HG02973 (cell line): ENCODE data around the gene AIG1.
"Not testable (repeated sequence)": the region's sequence is repeated elsewhere in the genome, so short reads cannot be mapped to it uniquely, and the experiment has no call there.

ENCODE experiments used
- ATAC-seq: cut with Tn5 transposase; IDR thresholded peaks from one replicate; pipeline ENCODE4 v1.9.1; 2021; ENCODE audit warnings: moderate library complexity; ENCODE audit not compliant: unreplicated experiment

The AIG1 gene

DNA sequence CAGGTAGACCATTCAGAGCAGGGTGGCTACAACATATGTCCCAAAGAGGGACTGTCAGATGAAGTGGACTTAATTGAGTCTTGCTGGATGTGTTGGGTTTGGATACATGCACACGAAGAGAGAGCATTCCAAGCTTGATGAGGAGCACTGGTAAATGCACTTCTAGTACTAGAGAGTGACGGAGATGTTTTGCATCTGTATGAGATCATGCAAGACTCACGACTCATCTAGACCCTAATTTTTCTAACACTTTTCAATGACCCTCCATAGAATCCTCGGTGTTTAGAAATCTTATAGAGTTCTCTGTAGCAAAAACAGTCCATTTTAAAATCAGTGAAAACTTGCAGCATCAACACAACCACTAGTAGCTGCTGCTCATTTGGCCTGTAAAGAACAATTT is 4.8 kb upstream of the AIG1 start:
- no peak for ATAC-seq

DNA sequence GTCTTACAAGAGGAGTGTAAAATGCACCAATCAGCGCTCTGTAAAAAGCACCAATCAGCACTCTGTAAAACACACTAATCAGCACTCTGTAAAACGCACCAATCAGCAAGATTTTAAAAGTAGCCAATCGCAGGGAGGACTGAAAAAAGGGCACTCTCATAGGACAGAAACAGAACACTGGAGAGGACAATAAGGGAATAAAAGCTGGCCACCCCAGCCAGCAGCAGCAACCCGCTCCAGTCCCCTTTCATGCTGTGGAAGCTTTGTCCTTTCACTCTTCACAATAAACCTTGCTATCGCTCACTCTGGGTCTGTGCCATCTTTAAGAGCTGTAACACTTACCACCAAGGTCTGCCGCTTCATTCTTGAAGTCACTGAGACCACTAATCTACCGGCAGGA is 1.7 kb upstream of the AIG1 start:
- no peak for ATAC-seq

DNA sequence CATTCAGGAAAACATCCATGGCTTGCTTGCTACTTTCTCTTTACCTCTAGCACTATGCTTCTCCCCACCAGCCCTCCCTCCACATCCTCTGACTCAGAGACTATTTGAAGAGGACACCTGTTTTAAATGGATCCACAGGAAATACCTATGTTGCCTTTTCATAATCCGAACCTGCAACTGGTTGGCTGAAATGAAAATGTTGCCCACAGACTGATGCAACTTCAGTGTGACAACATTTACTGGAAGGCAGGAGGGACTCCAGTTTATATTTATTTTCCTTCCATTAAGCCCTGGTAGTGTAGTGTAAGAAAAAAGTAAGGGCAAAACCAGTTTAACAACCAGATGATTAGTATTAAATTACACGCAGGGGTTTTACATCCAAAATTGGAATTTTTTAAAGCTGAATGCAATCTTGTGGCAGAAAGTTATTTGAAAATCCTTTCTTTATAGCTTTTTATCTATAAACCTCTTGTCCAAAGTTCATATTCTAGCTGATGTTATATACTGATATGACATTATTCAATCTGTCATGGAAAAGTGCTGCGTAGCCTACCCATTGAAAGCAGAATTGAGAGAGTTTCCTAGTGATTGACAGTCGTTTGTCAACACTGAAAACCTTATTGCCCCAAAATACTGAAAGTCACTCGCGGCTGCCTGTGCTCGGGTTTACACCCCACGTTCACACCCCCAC is 881 bp upstream of the AIG1 start:
- ATAC-seq, result no peak

DNA sequence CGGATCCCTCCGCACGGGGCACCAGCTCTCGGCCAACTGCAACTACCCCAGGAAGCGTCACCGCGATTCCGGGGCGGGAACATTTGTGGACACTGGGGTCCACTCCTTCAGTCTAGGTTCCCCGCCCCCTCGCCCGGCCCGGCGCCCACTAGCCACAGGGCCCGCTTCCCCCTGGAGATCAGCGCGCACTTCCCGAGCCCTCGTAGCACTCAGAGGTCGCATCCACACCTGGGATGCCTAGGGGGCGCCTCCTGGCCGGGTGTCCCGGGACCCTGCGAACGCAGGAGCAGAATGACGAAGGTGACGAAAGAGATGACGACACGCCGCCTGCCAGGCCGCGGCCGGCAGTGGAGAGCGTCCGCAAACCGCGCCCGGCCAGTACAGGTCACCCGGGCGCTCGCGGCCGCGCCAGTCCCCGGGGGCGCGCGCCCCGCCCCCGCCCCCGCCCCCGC is 309 bp upstream of the AIG1 start:
- peak; percentile 68 for ATAC-seq

DNA sequence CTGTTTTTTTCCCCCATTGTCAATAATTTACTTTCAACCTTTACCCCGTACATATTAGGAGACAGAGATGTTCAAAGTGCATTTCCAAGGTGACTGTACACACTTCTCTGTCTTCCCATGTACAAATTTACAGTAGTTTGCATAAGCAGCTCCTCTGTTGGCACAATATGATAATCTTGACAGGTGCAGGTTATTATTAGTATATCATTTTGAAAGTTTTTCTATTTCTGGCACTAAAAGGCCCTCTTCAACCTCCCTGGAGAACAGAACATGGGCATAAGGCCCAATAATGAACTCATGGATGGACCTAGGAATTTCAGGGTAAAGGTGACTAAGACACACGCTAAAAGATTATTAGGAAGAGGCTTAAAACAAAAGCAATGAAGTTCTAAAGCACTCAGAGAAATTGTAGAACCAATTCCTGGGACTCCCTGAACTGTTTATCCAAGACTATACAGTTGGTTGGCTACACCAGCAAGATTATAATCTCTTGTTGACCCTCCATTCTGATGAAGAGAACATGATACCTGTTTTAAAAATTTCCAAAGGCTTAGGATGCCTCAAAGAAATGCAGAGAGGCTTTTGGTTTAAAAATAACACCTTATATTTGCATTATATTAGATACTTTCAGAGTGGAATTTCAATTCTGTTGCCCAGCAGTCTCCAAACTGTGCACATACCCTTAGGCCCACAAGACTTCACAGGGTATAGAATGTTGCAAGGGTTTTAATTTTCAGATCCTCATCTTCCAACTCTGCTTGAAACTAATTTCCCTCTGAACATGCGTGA is 1.1 kb downstream of the AIG1 start:
- ATAC-seq, result peak; percentile 1

DNA sequence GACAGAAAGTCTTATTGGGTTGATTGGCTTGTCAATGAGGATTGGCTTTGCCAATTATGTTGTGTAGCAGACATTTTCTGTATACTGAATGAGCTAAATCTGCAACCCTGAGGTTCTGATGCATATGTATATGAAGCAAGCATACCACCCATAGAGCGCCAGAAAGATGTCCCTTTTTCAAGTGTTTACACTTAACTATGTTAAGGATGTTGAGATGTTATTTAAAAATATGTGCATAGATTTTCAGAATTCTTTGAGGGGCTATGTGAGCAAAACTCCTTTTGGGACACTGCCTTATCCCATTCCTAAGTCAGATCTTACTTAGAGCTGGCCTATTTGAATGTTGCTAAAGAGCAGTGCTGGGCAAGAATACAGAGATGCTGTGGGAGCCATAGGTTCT is 1.9 kb downstream of the AIG1 start:
- ATAC-seq, result no peak

DNA sequence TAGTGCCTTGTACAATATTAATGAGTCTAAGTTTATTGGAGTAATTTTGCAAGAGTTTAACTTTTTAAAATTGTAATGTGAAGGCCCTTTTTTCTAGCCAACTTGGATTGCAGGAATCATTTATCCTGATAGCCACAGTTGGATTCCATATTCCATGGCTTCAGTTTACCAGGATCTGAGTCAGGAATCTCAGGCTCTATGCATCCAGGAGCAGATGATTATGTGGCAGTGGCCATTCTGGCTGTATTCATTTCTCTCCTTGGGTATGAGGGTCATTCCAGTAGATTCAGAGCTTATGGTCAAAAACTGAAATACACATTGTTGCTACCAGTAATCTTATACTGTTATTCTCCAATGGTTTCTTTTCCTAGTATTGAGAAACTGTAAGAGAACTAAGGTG is 2.9 kb downstream of the AIG1 start:
- no peak for ATAC-seq

DNA sequence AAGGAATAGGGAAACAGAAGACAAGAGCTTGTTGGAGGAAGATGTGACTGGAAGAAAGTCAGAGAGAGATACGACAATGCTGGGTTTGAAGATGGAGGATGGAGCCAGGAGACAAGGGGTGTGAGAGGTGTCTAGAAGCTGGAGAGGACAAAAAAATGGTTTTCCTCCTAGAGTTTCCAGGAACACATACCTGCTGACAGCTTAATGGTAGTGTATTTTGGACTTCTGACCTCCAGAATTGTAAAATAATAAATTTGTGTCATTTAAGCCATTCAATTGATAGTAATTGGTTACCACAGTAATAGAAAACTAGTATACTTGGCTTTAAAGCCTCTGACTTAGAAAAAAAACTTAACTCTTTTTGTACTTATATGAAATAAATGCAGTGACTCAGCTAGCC is 3.6 kb downstream of the AIG1 start:
- ATAC-seq, result no peak

DNA sequence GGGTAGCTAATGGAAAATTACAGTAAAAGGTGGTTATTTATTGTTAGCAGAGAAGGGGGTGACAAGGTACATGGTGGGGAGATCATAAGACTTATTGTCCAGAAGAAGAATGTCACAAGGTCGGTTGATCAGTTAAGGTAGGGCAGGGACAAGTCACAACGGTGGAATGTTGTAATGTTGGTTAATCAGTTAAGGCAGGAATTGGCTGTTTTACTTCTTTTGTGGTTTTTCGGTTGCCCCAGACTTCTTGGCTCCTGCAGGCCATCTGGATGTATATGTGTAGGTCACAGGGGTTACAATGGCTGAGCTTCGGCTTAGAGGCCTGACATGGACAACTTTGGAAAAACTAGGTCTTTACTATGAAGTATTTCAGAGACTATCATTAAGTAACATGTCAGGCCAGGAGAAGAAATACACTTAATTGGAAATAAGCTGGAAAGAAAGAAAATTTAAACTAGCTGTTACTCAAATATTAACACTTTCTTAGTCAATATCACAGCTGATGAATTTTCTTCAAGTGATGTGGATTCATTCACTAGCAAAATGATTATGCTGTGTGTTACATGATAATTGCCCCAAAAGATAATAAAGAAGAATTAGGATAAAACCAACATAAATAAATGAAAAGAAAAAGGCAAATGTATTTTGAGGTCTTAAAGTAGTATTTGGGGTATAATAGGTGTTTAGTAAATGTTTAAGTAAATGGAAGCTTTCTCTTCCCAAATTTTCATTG is 4.4 kb downstream of the AIG1 start:
- ATAC-seq, result no peak

DNA sequence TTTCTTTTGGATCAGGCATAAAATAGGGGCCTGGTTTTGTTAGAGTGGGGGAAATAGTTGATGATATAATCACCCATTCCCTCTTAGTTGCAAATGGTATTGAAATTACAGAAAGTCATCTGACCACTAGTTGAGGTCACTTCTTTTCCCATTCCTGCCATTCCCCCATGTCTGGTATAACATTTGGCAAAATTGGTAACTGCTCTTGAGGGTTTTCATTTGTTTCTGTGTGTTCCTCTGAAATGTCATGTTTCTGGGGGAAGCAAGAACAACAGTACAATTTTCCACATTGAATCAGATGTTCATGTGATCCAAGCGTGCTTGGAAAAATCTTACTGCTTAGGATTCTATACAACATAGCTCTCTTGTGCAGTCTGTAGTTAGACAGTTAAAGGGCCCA is 7.3 kb downstream of the AIG1 start:
- no peak for ATAC-seq

DNA sequence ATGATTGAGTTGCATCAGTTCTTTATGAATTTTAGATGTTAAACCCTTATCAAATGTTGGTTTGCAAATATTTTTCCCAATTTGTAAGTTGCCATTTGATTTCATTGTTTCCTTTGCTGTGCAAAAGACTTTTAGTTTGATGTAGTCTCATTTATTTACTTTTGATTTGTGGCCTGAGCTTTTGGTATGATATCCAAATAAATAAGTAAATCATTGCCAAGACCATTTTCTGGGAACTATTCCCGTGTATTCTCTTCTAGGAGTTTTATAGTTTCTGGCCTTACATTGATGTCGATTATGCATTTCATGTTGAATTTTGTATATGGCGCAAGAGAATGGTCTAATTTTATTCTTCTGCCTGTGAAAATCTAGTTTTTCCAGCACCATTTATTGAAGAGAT is 13.4 kb downstream of the AIG1 start:
- ATAC-seq, result no peak

DNA sequence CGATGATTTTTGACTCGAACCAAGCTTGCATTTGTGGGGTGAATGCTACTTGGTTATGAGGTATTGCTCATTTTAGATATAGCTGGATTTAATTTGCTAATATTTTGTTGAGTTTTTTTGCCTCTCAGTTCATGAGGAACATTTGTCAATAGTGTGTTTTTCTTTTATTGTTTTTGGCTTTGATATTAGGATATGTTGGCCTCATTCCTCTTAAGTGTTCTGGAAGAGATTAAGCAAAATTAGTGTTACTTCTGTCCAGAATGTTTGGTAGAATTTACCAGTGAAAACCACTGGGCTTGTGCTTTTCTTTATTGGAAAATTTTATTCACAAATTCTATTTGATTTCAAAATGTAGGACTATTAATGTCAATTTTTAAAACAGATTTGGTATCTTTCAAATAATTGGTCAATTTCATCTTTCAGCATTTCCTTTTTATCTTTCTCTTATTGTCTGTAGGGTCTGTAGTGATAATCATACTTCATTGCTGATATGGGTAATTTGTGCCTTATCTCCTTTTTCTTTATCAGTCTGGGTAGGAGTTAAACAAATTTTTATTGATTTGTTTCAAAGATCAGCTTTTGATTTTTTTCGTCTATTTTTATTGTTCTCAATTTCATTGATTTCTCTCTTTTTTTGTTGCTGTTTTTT is 14.1 kb downstream of the AIG1 start:
- ATAC-seq, result no peak

DNA sequence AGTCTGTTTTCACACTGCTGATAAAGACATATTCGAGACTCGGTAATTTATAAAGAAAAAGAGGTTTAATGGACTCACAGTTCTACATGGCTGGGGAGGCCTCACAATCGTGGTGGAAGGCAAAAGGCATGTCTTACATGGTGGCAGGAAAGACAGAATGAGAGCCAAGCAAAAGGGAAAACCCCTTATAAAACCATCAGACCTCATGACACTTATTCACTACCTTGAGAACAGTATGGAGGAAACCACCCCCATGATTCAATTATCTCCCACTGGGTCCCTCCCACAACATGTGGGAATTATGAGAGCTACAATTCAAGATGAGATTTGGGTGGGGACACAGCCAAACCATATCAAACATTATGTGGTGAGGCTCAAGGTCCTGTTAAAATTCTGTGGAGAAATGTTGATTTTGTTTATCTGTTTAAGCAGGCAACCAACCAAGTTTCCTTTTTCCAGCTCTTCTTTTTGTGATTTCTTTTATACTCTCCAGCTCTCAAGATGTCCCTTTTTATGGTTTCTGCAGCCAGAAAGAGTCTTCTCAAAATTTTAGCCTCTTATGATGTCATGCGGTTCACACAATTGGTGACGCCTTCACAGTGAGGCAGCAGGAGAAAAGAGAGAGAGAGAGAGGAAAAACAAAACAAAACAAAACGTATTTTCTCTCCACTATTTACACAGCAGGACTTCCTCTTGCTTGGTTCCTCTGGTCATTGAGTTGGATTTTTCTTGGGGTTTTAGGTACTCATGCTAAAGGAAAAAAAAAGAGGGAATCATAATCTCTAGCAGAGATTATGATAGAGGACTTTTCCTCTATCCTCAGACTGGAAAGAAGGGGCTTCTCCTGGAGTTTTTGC is 18.0 kb downstream of the AIG1 start:
- ATAC-seq, result no peak

DNA sequence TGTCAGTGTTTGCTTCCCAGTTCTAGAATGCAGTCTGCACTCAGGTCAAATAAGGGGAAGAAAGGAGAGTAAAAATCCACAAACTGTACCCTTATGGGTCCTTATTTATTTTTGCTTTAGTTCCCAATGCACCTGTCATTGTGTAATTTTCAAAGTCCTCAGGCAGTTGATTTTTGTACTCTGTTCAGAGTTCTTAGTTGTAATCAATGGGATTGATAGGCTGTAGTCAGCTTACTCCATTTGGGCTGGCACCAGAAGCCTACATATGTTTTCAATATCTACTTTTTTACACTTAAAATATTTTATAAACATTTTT is 18.6 kb downstream of the AIG1 start:
- no peak for ATAC-seq

DNA sequence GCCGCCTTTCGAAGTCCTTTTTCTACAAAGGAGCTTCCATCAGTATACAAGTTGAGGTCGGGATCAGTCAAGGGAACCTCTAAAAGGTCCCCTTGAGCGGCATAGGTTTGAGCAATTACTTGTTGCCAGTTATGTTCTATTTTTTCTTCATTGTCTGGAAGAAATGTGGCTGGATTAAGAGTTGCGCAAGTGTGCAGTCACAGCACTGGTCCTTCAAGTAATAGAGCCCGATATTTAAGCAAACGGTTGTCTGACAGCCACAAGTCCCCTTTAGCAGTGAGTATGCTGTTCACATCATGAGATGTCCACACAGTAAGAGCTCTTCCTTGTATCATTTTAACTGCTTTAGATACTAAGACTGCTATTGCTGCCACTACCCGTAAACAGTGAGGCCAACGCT is 21.6 kb downstream of the AIG1 start:
- not testable (repeated sequence) for ATAC-seq

DNA sequence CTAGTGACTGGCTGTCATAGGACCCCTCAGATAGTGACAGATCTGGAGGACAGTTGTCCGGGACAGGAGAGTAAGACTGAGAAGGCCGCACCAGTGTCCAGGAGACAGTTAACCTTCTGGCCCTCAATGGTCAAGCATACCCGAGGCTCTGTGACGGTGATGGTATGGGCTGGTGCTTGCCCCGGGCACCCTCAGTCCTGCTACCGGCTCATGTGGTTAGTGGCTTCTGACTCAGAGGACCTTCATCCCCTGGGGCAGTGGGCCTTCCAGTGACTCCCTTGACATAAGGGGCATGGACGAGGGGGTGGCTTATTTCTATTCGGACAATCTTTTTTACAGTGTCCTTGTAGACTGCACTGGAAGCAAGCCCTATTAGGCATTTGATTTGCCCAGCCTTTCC is 23.3 kb downstream of the AIG1 start:
- not testable (repeated sequence) for ATAC-seq

DNA sequence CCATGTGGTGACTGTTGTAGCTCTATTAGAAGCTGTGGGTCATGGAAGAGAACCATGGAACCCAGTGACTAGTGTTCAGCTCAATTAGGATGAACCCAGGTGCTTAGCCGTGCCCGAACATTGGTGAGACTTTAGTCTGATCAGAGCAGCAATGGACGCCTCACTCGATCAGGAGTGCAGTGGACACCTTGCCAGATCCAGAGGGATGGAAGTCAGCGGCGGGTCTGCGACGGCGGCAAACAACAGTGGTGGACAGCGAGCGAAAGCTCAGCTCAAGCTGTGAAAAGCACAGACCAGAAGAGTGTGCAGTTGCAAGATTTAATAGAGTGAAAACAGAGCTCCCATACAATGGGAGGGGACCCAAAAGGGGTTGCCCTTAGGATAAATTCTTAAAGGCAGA is 26.6 kb downstream of the AIG1 start:
- not testable (repeated sequence) for ATAC-seq

DNA sequence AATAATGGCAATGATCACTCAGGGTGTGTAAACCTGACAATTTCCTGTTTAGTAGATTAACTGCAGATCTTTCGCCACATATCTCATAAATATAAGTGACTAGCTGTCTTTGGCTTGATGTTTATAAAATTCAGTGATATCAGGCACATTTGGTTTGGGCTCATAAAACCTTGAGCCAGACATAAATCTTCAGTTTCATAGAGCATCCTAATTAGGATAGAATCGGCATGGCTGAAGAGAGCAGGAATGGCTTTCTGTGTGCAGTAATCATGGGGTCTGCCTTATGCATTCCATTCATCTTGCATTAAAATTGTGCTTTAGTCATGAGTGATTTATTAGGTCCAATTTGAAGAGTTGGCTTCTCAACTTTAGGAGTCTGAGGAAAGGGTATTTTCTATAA is 27.2 kb downstream of the AIG1 start:
- ATAC-seq, result no peak

DNA sequence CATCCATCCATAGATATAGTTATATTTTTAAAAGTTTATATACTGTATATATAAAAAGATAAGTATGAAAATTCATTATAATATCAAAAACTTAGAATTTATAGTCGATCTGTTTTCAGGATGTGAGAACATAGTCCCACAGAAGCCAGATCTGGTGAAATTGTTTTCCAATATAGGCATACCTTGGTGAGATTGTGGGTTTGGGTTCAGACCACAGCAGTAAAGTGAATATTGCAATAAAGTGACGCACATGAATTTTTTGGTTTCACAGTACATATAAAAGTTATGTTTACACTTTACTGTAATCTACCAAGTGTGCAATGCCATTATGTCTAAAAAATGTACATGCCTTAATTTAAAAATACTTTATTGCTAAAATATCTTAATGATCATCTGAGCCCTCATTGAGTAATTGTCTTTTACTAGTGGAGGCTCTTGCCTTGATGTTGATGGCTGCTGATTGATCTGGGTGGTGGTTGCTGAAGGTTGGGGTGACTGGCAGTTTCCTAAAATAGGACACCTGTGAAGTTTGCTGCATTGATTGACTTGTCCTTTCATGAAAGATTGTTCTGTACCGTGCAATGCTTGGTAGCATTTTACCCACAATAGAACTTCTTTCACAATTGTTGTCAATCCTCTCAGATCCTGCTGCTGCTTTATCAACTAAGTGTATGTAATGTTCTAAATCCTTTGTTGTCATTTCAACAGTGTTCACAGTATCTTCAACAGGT is 29.8 kb downstream of the AIG1 start:
- no peak for ATAC-seq

DNA sequence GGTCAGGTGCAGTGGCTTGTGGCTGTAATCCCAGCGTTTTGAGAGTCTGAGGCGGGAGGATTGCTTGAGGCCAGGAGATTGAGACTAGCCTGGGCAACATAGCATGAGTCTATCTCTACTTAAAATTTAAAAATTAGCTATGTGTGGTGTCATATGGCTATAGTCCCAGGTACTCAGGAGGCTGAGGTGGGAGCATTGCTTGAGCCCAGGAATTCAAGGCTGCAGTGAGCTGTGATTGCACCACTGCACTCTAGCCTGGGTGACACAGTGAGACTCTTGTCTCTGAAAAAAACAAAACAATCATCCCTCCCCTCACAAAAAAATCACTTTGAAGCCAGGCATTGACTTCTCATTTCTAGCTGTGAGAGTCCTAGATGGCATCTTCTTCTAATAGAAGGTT is 32.1 kb downstream of the AIG1 start:
- no peak for ATAC-seq
